K562 (cell line): ENCODE measurements around the gene PTTG2. TPM values are rescaled to one million over a fixed set of nuclear protein-coding genes. Genes with fewer than 3 reads are reported as not detected.

ENCODE experiments used
- ATAC-seq: fragments of 200-7000 bp; cut with Tn5 transposase; 3 replicates; pipeline ENCODE4 v1.9.1; 2020; ENCODE audit warnings: moderate library complexity
- BruUV-seq: library from RNA; stranded (reverse); fragments of 400-500 nt; replicated peaks from 2 replicates; lab custom pipeline; 2021; lab: Mats Ljungman, UMichigan
- CTCF ChIA-PET: fragments of 300-600 bp; formaldehyde crosslinking; extraction: SDS; loops from one replicate; lab custom pipeline; 2021; ENCODE audit warnings: low intra/inter-chr PET ratio; lab: Yijun Ruan, JAX
- POLR2A ChIA-PET: fragments of 300-600, 350-650 bp; sonication (Branson Sonifier 250); formaldehyde crosslinking; extraction: SDS; loops from one replicate; lab custom pipeline; 2021; ENCODE audit warnings: antibody characterized with exemption, inconsistent platforms; lab: Yijun Ruan, JAX
- DNase-seq, 4 experiments: peaks; one replicate each; pipeline versions ENCODE4 v3.0.0 to v3.0.0-alpha.2; 2011 to 2018; ENCODE audit warnings: low spot score in 3 of 4, mixed read lengths in 3 of 4; ENCODE audit errors: extremely low read depth in 1 of 4
- FAIRE-seq: peaks from 2 replicates; lab custom pipeline; 2011; peaks lifted over from hg19 to GRCh38; lab: Jason Lieb, UNC
- H2AFZ ChIP-seq: 2 replicates; pipeline ENCODE4 v1.6.0; 2011; ENCODE audit warnings: low read depth, low read length, control low read depth, inconsistent platforms
- H3K27ac ChIP-seq: fragments of 200-600 bp; 3 replicates; pipeline ENCODE4 v1.8.0; 2011; ENCODE audit warnings: low read depth, mild to moderate bottlenecking, control low read depth, inconsistent platforms, low read length, moderate library complexity, mixed read lengths; ENCODE audit errors: extremely low read depth
- H3K27me3 ChIP-seq, 2 experiments: fragments of 300-600 bp in 1 of 2; 2 replicates in 1 of 2; 3 replicates in 1 of 2; pipeline versions ENCODE4 v1.6.0 to v1.8.0; 2011; ENCODE audit warnings: inconsistent platforms in 2 of 2, low read length in 2 of 2, mild to moderate bottlenecking in 1 of 2, mixed read lengths in 1 of 2, moderate library complexity in 1 of 2; ENCODE audit not compliant: control insufficient read depth in 2 of 2, insufficient read depth in 2 of 2
- H3K36me3 ChIP-seq: fragments of 300-600 bp; 3 replicates; pipeline ENCODE4 v1.8.0; 2011; ENCODE audit warnings: mild to moderate bottlenecking, low read length, inconsistent platforms; ENCODE audit not compliant: control insufficient read depth, insufficient read depth
- H3K4me1 ChIP-seq, 2 experiments: fragments of 200-600 bp in 1 of 2; replicated peaks in 1 of 2; 2 replicates in 1 of 2; 3 replicates in 1 of 2; pipeline versions ENCODE4 v1.5.1 to v1.8.0; 2011; ENCODE audit warnings: inconsistent platforms in 2 of 2, low read length in 2 of 2, mild to moderate bottlenecking in 1 of 2, mixed read lengths in 1 of 2, moderate library complexity in 1 of 2; ENCODE audit not compliant: control insufficient read depth in 2 of 2, insufficient read depth in 2 of 2
- H3K4me2 ChIP-seq: 2 replicates; pipeline ENCODE4 v1.6.1; 2011; ENCODE audit warnings: low read length, control low read depth, inconsistent platforms, mixed read lengths; ENCODE audit not compliant: insufficient read depth
- H3K4me3 ChIP-seq: fragments of 200-600 bp; sonication (generic), shearing (Covaris generic); 2 replicates; pipeline ENCODE4 v1.5.1; 2016; ENCODE audit warnings: control low read depth, inconsistent platforms
- H3K79me2 ChIP-seq: fragments of 200-600 bp; 3 replicates; pipeline ENCODE4 v1.8.0; 2011; ENCODE audit warnings: low read length, inconsistent platforms; ENCODE audit not compliant: control insufficient read depth, insufficient read depth
- H3K9ac ChIP-seq, 2 experiments: 2 replicates each; pipeline versions ENCODE4 v1.6.0 to v1.6.1; 2011; ENCODE audit warnings: low read depth in 2 of 2, low read length in 2 of 2, control low read depth in 1 of 2, inconsistent platforms in 1 of 2, mild to moderate bottlenecking in 1 of 2, mixed read lengths in 1 of 2; ENCODE audit not compliant: insufficient read depth in 1 of 2
- H3K9me1 ChIP-seq: one replicate; pipeline ENCODE4 v1.6.0; 2011; ENCODE audit warnings: inconsistent platforms, mild to moderate bottlenecking, low read length, moderate library complexity; ENCODE audit not compliant: control insufficient read depth, insufficient read depth
- H3K9me3 ChIP-seq: replicated peaks from 2 replicates; pipeline ENCODE4 v1.5.1; 2011; ENCODE audit warnings: low read depth, low read length, inconsistent platforms; ENCODE audit not compliant: control insufficient read depth, insufficient read depth
- H4K20me1 ChIP-seq: replicated peaks from 2 replicates; pipeline ENCODE4 v1.6.1; 2011; ENCODE audit warnings: low read length, inconsistent platforms, mixed read lengths; ENCODE audit not compliant: control insufficient read depth, insufficient read depth
- CAMTA2 ChIP-seq: fragments of 250-450 bp; sonication (Bioruptor Pico); conservative IDR thresholded peaks from 2 replicates; pipeline ENCODE4 v1.5.1; 2022
- CREB3L1 ChIP-seq: fragments of 450-650 bp; IDR thresholded peaks from 2 replicates; pipeline ENCODE4 v1.6.1; 2014; ENCODE audit warnings: low read depth, mild to moderate bottlenecking, moderate library complexity, borderline replicate concordance
- GATA2 ChIP-seq: sonication (generic); formaldehyde crosslinking; IDR thresholded peaks from 2 replicates; pipeline ENCODE4 v1.4.0; 2020; ENCODE audit warnings: mild to moderate bottlenecking, missing genetic modification reagents
- MEF2D ChIP-seq: conservative IDR thresholded peaks from 2 replicates; pipeline ENCODE4 v1.6.1; 2016; ENCODE audit warnings: low read depth, missing genetic modification characterization, missing compliant biosample characterization
- POLR3G ChIP-seq: IDR thresholded peaks from 2 replicates; pipeline ENCODE4 v1.6.1; 2011; ENCODE audit not compliant: insufficient read length, insufficient replicate concordance; ENCODE audit errors: extremely low read depth
- SMARCE1 ChIP-seq: fragments of 450-650 bp; IDR thresholded peaks from 2 replicates; pipeline ENCODE4 v1.7.1; 2016; ENCODE audit warnings: mild to moderate bottlenecking
- SNRNP70 ChIP-seq: fragments of 200-400 bp; formaldehyde crosslinking; optimal IDR thresholded peaks from 2 replicates; pipeline ENCODE3; 2017; ENCODE audit warnings: low read depth, low read length
- TAF9B ChIP-seq: fragments of 450-650 bp; IDR thresholded peaks from 2 replicates; pipeline ENCODE4 v1.6.1; 2018; ENCODE audit warnings: mild to moderate bottlenecking; ENCODE audit not compliant: partially characterized antibody
- TBL1XR1 ChIP-seq, 2 experiments: IDR thresholded peaks; 2 replicates each; pipeline ENCODE4 v1.6.1; 2012; ENCODE audit warnings: improper control_type of control experiment in 2 of 2, low read length in 2 of 2, mild to moderate bottlenecking in 1 of 2
- ZBTB5 ChIP-seq: fragments of 450-650 bp; IDR thresholded peaks from 2 replicates; pipeline ENCODE4 v1.6.1; 2017; ENCODE audit warnings: antibody characterized with exemption
- ZC3H8 ChIP-seq: fragments of 450-650 bp; IDR thresholded peaks from 2 replicates; pipeline ENCODE4 v1.6.1; 2017
- ZNF592 ChIP-seq: fragments of 450-650 bp; IDR thresholded peaks from 2 replicates; pipeline ENCODE4 v1.6.1; 2017; ENCODE audit warnings: antibody characterized with exemption, mild to moderate bottlenecking
- ZNF644 ChIP-seq: fragments of 200-800 bp; sonication (Bioruptor generic); IDR thresholded peaks from 2 replicates; pipeline ENCODE4 v1.6.1; 2016; ENCODE audit warnings: low read depth, missing genetic modification characterization, missing compliant biosample characterization
- ZNF707 ChIP-seq: fragments of 250-450 bp; sonication (Bioruptor Pico); conservative IDR thresholded peaks from 2 replicates; pipeline ENCODE4 v1.8.0; 2022; ENCODE audit warnings: inconsistent platforms, mild to moderate bottlenecking, moderate library complexity
- ZNF740 ChIP-seq, 3 experiments: fragments of 200-800 bp in 1 of 3; sonication (Bioruptor generic) in 1 of 3; sonication (generic) in 1 of 3; formaldehyde crosslinking in 1 of 3; IDR thresholded peaks; 2 replicates each; pipeline versions ENCODE4 v1.6.1 to v1.8.0; 2016 to 2022; ENCODE audit warnings: mild to moderate bottlenecking in 2 of 3, missing compliant biosample characterization in 2 of 3, missing genetic modification characterization in 2 of 3, missing genetic modification reagents in 1 of 3
- WGBS: fragments of 100-300 bp; shearing (Covaris generic); methylation state at CpG from one replicate; pipeline ENCODE4 v1.1.6; 2016; ENCODE audit warnings: low coverage, mixed read lengths; ENCODE audit not compliant: insufficient coverage; ENCODE audit errors: missing lambda C conversion rate; 5-methylcytosine and 5-hydroxymethylcytosine counted together
- in situ Hi-C: fragments of 300-500 bp; cut with MboI; formaldehyde crosslinking; loops from 4 replicates; pipeline ENCODE4 v1.15.0; 2018; ENCODE audit warnings: inconsistent platforms, mixed read lengths
- intact Hi-C: fragments of 100-400 bp; cut with micrococcal nuclease; formaldehyde crosslinking; loops from 2 replicates; pipeline ENCODE4 v1.14.2; 2022
- polyA plus RNA-seq, 8 experiments: library from polyadenylated mRNA; depleted of rRNA in 4 of 8; stranded (reverse) in 5 of 8; unstranded in 3 of 8; fragments of >200 nt; fragmentation: Nextera tagmentation in 2 of 8; fragmentation: Illumina TruSeq in 1 of 8; extraction: Ambion mirVana in 2 of 8; extraction: Trizol in 1 of 8; gene quantifications; 2 replicates each; pipeline versions ENCODE4 v1.2.1 to v1.2.3, GENCODE V29; 2011 to 2014; ENCODE audit warnings: inconsistent platforms in 1 of 8, missing spikeins in 1 of 8
- total RNA-seq, 7 experiments: library from RNA; depleted of rRNA in 6 of 7; stranded (reverse); fragments of >200 nt in 6 of 7; fragmentation: Illumina TruSeq in 2 of 7; extraction: Trizol in 2 of 7; gene quantifications; 2 replicates each; pipeline versions ENCODE4 v1.2.1 to v1.2.3, GENCODE V29; 2011 to 2021; ENCODE audit warnings: low replicate concordance in 1 of 7

Gene PTTG2
- total and polyA plus RNA-seq, 9 of the 15 experiments (the other 6 are each of a cell fraction or from before 2014, with no cell fraction given) = not detected

GRCh38 chr4:37999965-38000364, 39.8 kb downstream of the PTTG2 start:
- Histone ChIP-seq H3K9me3 (no peaks in the 10 kb centered on the region), H3K9ac (no peak overlapping the region), H3K9me1 (no peaks in the 10 kb centered on the region), H3K4me2 (no peak overlapping the region), H3K4me3 (no peak overlapping the region), H3K4me1 (peaks cover 3 to 7% of the 10 kb centered on the region in 2 experiments; a peak in 3 of 5 replicates), H4K20me1 (peaks cover 11% of the 10 kb centered on the region), H2AFZ (no peak overlapping the region), H3K79me2 (no peaks in the 10 kb centered on the region), H3K27ac (no peak overlapping the region), H3K27me3 (peaks cover 9 to 10% of the 10 kb centered on the region in 2 experiments; a peak in 4 of 5 replicates), H3K36me3 (no peaks in the 10 kb centered on the region)
- ChIA-PET CTCF (no interaction called here), POLR2A (no interaction called here)
- in situ Hi-C loops (no loop called here), intact Hi-C loops (no loop called here)
- 2% methylated on average over 3 of the region's 3 CpGs for WGBS
- DNase-seq (no peak), FAIRE-seq (no peak), ATAC-seq (no peak)
- no TSS peak for BruUV-seq
- TF ChIP-seq ZNF592 (no peak), ZNF740 (CRISPR knock-in tag; IDR thresholded peaks at IDR 0.05) (no peak), ZNF740 (tag; IDR thresholded peaks at IDR 0.05) (no peak), GATA2 (CRISPR knock-in tag) (no peak), MEF2D (tag) (no peak), TAF9B (no peak), ZNF644 (tag) (no peak), SMARCE1 (no peak), SNRNP70 (no peak), ZBTB5 (no peak), CAMTA2 (CRISPR knock-in tag) (no peak), POLR3G (no peak), ZC3H8 (no peak), ZNF707 (CRISPR knock-in tag) (no peak), TBL1XR1 (IDR thresholded peaks at IDR 0.05; ENCODE audit: low read length in 2 of 2) (no peak), CREB3L1 (no peak)
